ENCODE results near the gene CCDC89.
A peak's percentile ranks its signal among the peaks of the same experiment; 100 is the strongest.

The CCDC89 gene

DNA sequence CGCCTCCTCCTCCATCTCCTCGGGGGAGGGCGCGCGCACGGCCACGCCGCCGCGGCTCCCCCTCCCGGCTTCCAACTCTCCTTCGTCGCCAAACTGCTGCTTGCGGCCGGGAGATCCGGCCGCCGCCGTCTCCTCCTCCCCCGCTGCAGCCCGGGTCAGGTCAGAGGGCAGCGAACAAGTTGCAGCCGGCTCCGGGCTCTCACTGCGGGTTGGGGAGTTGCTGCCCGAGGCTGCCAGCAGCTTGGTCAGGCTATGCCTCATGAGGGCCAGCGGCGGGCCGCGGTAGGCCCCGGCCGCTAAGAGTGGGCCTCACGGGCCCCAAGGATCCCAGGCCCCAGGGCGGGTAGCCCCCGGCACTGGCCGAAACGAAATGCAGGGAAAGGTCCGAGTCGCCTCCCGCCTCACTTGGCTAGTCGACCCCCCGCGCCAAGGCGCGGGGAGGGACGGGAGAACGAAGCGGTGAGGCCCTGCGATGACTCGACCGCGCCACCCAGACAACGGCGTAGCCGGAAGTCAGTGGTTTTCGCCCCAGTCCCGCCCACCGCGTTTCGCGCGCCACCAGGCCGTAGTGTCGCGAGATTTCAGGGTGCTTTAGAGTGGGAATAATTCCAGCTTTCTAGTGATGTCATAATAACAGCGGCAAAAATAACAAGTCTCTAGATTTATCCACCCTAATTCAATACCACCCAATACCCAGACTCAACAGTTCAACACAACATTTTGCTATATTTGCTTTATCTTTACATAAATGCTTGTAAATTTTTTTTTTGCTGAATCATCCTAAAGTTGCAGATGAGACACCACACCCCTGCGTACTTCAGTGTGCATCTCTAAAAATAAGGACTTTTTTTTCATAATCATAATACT lies 21.1 kb downstream of the CCDC89 start, which contains the start of gene CREBZF (continued):
- TF ChIP-seq PRDM2 (tag by site-specific recombination; IDR thresholded peaks at IDR 0.05; ENCODE audit: borderline replicate concordance) (no peak), ZNF211 (tag by site-specific recombination; IDR thresholded peaks at IDR 0.05; ENCODE audit: low read depth) (no peak), ZNF600 (tag by site-specific recombination; IDR thresholded peaks at IDR 0.05) (no peak), SP2 (tag by site-specific recombination; IDR thresholded peaks at IDR 0.05) (peak; percentile 79), HIC1 (tag by site-specific recombination; IDR thresholded peaks at IDR 0.05) (0 out of 2 replicates have a peak, but pooled peaks have one; percentile 13), ZNF394 (tag by site-specific recombination; IDR thresholded peaks at IDR 0.05; ENCODE audit: borderline replicate concordance) (peak; percentile 28; the same call in 1 of the 2 replicates), ZNF16 (tag by site-specific recombination; IDR thresholded peaks at IDR 0.05; ENCODE audit: low read depth) (no peak), ZBTB21 (tag by site-specific recombination; IDR thresholded peaks at IDR 0.05) (peak; percentile 84), GLIS1 (tag by site-specific recombination; IDR thresholded peaks at IDR 0.05) (peak; percentile 46), ZNF664 (tag by site-specific recombination; IDR thresholded peaks at IDR 0.05) (no peak), ZNF660 (tag by site-specific recombination; IDR thresholded peaks at IDR 0.05) (peak; percentile 63), ZSCAN30 (tag by site-specific recombination; IDR thresholded peaks at IDR 0.05) (0 out of 2 replicates have a peak, but pooled peaks have one; percentile 15), KLF8 (tag by site-specific recombination; IDR thresholded peaks at IDR 0.05) (peak; percentile 88), RBAK (tag by site-specific recombination; IDR thresholded peaks at IDR 0.05) (no peak), ZNF426 (tag by site-specific recombination; IDR thresholded peaks at IDR 0.05) (0 out of 2 replicates have a peak, but pooled peaks have one; percentile 6), ZEB2 (tag by site-specific recombination; IDR thresholded peaks at IDR 0.05) (0 out of 2 replicates have a peak, but pooled peaks have one; percentile 11), KLF1 (tag by site-specific recombination; IDR thresholded peaks at IDR 0.05) (peak; percentile 25; the same call in 1 of the 2 replicates), SP3 (tag by site-specific recombination; IDR thresholded peaks at IDR 0.05) (peak; percentile 69), ZNF677 (tag by site-specific recombination; IDR thresholded peaks at IDR 0.05) (no peak), GLIS2 (tag by site-specific recombination; IDR thresholded peaks at IDR 0.05) (peak; percentile 87), YY1 (tag by site-specific recombination; IDR thresholded peaks at IDR 0.05) (peak; percentile 41; the same call in 1 of the 2 replicates)
- TF ChIP-seq, protein P1, sequence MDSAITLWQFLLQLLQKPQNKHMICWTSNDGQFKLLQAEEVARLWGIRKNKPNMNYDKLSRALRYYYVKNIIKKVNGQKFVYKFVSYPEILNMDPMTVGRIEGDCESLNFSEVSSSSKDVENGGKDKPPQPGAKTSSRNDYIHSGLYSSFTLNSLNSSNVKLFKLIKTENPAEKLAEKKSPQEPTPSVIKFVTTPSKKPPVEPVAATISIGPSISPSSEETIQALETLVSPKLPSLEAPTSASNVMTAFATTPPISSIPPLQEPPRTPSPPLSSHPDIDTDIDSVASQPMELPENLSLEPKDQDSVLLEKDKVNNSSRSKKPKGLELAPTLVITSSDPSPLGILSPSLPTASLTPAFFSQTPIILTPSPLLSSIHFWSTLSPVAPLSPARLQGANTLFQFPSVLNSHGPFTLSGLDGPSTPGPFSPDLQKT (IDR thresholded peaks at IDR 0.05; ENCODE audit: borderline replicate concordance, low read depth, low read length), result 0 out of 2 replicates have a peak, but pooled peaks have one; percentile 26
- TF ChIP-seq, protein P2, sequence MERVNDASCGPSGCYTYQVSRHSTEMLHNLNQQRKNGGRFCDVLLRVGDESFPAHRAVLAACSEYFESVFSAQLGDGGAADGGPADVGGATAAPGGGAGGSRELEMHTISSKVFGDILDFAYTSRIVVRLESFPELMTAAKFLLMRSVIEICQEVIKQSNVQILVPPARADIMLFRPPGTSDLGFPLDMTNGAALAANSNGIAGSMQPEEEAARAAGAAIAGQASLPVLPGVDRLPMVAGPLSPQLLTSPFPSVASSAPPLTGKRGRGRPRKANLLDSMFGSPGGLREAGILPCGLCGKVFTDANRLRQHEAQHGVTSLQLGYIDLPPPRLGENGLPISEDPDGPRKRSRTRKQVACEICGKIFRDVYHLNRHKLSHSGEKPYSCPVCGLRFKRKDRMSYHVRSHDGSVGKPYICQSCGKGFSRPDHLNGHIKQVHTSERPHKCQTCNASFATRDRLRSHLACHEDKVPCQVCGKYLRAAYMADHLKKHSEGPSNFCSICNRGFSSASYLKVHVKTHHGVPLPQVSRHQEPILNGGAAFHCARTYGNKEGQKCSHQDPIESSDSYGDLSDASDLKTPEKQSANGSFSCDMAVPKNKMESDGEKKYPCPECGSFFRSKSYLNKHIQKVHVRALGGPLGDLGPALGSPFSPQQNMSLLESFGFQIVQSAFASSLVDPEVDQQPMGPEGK (tag by site-specific recombination; IDR thresholded peaks at IDR 0.05), result peak; percentile 71; the same call in 1 of the 2 replicates
- TF ChIP-seq, protein P3, sequence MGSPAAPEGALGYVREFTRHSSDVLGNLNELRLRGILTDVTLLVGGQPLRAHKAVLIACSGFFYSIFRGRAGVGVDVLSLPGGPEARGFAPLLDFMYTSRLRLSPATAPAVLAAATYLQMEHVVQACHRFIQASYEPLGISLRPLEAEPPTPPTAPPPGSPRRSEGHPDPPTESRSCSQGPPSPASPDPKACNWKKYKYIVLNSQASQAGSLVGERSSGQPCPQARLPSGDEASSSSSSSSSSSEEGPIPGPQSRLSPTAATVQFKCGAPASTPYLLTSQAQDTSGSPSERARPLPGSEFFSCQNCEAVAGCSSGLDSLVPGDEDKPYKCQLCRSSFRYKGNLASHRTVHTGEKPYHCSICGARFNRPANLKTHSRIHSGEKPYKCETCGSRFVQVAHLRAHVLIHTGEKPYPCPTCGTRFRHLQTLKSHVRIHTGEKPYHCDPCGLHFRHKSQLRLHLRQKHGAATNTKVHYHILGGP (tag by site-specific recombination; IDR thresholded peaks at IDR 0.05), result no peak
- TF ChIP-seq, protein P4, sequence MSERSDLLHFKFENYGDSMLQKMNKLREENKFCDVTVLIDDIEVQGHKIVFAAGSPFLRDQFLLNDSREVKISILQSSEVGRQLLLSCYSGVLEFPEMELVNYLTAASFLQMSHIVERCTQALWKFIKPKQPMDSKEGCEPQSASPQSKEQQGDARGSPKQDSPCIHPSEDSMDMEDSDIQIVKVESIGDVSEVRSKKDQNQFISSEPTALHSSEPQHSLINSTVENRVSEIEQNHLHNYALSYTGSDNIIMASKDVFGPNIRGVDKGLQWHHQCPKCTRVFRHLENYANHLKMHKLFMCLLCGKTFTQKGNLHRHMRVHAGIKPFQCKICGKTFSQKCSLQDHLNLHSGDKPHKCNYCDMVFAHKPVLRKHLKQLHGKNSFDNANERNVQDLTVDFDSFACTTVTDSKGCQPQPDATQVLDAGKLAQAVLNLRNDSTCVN (tag by site-specific recombination; optimal IDR thresholded peaks at IDR 0.05), result peak; percentile 80
